H1 (cell line): ENCODE data around the gene PPP3CB. TPM values are rescaled to one million over a fixed set of nuclear protein-coding genes. Genes with fewer than 3 reads are reported as not detected.

Experiments
- CTCF ChIA-PET: fragments of 300-600 bp; sonication (Branson Sonifier 250); formaldehyde crosslinking; loops from one replicate; lab custom pipeline; 2021; ENCODE audit not compliant: partially characterized antibody; lab: Charles Lee
- POLR2A ChIA-PET: fragments of 300-600 bp; sonication (Branson Sonifier 250); formaldehyde crosslinking; loops from one replicate; lab custom pipeline; 2021; ENCODE audit warnings: inconsistent platforms; ENCODE audit not compliant: partially characterized antibody; lab: Charles Lee
- DNase-seq, 2 experiments: peaks; one replicate each; pipeline versions ENCODE4 v3.0.0 to v3.0.0-alpha.2; 2010 to 2022; ENCODE audit warnings: low spot score in 2 of 2, low read depth in 1 of 2, mixed read lengths in 1 of 2
- FAIRE-seq: peaks from 2 replicates; lab custom pipeline; 2011; peaks lifted over from hg19 to GRCh38; lab: Jason Lieb, UNC
- H2AFZ ChIP-seq: 2 replicates; pipeline ENCODE4 v1.8.1; 2012; ENCODE audit warnings: low read length, inconsistent platforms
- H2AK5ac ChIP-seq: 2 replicates; pipeline ENCODE4 v1.6.1; 2013; ENCODE audit warnings: low read depth, low read length
- H2BK120ac ChIP-seq: replicated peaks from 2 replicates; pipeline ENCODE3; 2013; ENCODE audit warnings: low read depth, low read length, inconsistent platforms
- H2BK12ac ChIP-seq: 2 replicates; pipeline ENCODE4 v1.6.1; 2013; ENCODE audit warnings: low read depth, low read length
- H2BK15ac ChIP-seq: 2 replicates; pipeline ENCODE4 v1.6.1; 2013; ENCODE audit warnings: low read length
- H2BK20ac ChIP-seq: 2 replicates; pipeline ENCODE4 v1.6.1; 2013; ENCODE audit warnings: low read length
- H2BK5ac ChIP-seq: 2 replicates; pipeline ENCODE4 v1.6.1; 2013; ENCODE audit warnings: low read depth, low read length
- H3K14ac ChIP-seq: 2 replicates; pipeline ENCODE4 v1.6.1; 2013; ENCODE audit warnings: inconsistent platforms; ENCODE audit not compliant: insufficient read length
- H3K18ac ChIP-seq: 2 replicates; pipeline ENCODE4 v1.6.1; 2013; ENCODE audit warnings: low read length; ENCODE audit errors: extremely low read depth
- H3K23ac ChIP-seq: 2 replicates; pipeline ENCODE4 v1.6.1; 2013; ENCODE audit warnings: inconsistent platforms; ENCODE audit not compliant: insufficient read length
- H3K23me2 ChIP-seq: 2 replicates; pipeline ENCODE4 v1.6.1; 2013; ENCODE audit warnings: low read depth, low read length
- H3K27ac ChIP-seq: 2 replicates; pipeline ENCODE4 v1.6.1; 2011; ENCODE audit warnings: low read depth, low read length, inconsistent platforms
- H3K27me3 ChIP-seq, 4 experiments: replicated peaks in 1 of 4; 1 replicate in 1 of 4; 2 replicates in 3 of 4; pipeline versions ENCODE4 v1.6.1 to v1.8.1; 2011 to 2013; ENCODE audit warnings: low read length in 3 of 4, mild to moderate bottlenecking in 3 of 4, inconsistent platforms in 2 of 4, mixed read lengths in 2 of 4, moderate library complexity in 1 of 4; ENCODE audit not compliant: control insufficient read depth in 3 of 4, insufficient read depth in 3 of 4; ENCODE audit errors: extremely low read depth in 1 of 4
- H3K36me3 ChIP-seq, 4 experiments: 2 replicates each; pipeline versions ENCODE4 v1.6.1 to v1.8.1; 2011 to 2013; ENCODE audit warnings: mild to moderate bottlenecking in 4 of 4, low read length in 3 of 4, moderate library complexity in 2 of 4, control low read depth in 1 of 4, inconsistent platforms in 1 of 4; ENCODE audit not compliant: insufficient read depth in 4 of 4, control insufficient read depth in 2 of 4
- H3K4ac ChIP-seq: replicated peaks from 2 replicates; pipeline ENCODE3; 2013; ENCODE audit warnings: low read length, low read depth, mixed read lengths, inconsistent platforms; ENCODE audit not compliant: insufficient read length
- H3K4me1 ChIP-seq, 4 experiments: replicated peaks in 1 of 4; 1 replicate in 1 of 4; 2 replicates in 3 of 4; pipeline versions ENCODE4 v1.6.1 to v1.8.1; 2011 to 2013; ENCODE audit warnings: low read length in 3 of 4, inconsistent platforms in 2 of 4, mixed read lengths in 1 of 4; ENCODE audit not compliant: insufficient read depth in 4 of 4, control insufficient read depth in 3 of 4
- H3K4me2 ChIP-seq, 2 experiments: 2 replicates each; pipeline versions ENCODE4 v1.6.1 to v1.8.1; 2011 to 2013; ENCODE audit warnings: low read depth in 2 of 2, low read length in 2 of 2, control low read depth in 1 of 2, inconsistent platforms in 1 of 2, mild to moderate bottlenecking in 1 of 2; ENCODE audit not compliant: insufficient read depth in 1 of 2
- H3K4me3 ChIP-seq, 4 experiments: fragments of 200-600, 300-600 bp in 1 of 4; sonication (generic), shearing (Covaris generic), sonication (Bioruptor Twin) in 1 of 4; 2 replicates each; pipeline versions ENCODE4 v1.5.1 to v1.8.1; 2011 to 2016; ENCODE audit warnings: low read length in 4 of 4, low read depth in 3 of 4, control low read depth in 2 of 4, inconsistent platforms in 2 of 4, mild to moderate bottlenecking in 2 of 4, mixed read lengths in 1 of 4, moderate library complexity in 1 of 4; ENCODE audit not compliant: insufficient read depth in 2 of 4; ENCODE audit errors: extremely low read depth in 1 of 4
- H3K56ac ChIP-seq: replicated peaks from 2 replicates; pipeline ENCODE3; 2013; ENCODE audit warnings: low read depth, mild to moderate bottlenecking, mixed read lengths, low read length, inconsistent platforms; ENCODE audit not compliant: insufficient read length
- H3K79me1 ChIP-seq: 2 replicates; pipeline ENCODE4 v1.6.1; 2013; ENCODE audit warnings: low read depth, low read length, control low read depth
- H3K79me2 ChIP-seq, 2 experiments: 2 replicates each; pipeline versions ENCODE4 v1.6.1 to v1.8.1; 2012 to 2013; ENCODE audit warnings: low read length in 2 of 2, mild to moderate bottlenecking in 2 of 2, inconsistent platforms in 1 of 2; ENCODE audit not compliant: insufficient read depth in 2 of 2, control insufficient read depth in 1 of 2
- H3K9ac ChIP-seq, 4 experiments: replicated peaks in 1 of 4; 1 replicate in 1 of 4; 2 replicates in 3 of 4; pipeline versions ENCODE4 v1.6.1 to v1.8.1; 2011 to 2013; ENCODE audit warnings: low read depth in 3 of 4, low read length in 3 of 4, control low read depth in 2 of 4, mild to moderate bottlenecking in 2 of 4, moderate library complexity in 2 of 4, inconsistent platforms in 1 of 4; ENCODE audit errors: extremely low read depth in 1 of 4
- H3K9me3 ChIP-seq, 2 experiments: 2 replicates each; pipeline versions ENCODE4 v1.6.1 to v1.8.1; 2012 to 2013; ENCODE audit warnings: mild to moderate bottlenecking in 2 of 2, moderate library complexity in 2 of 2, control low read depth in 1 of 2, inconsistent platforms in 1 of 2, low read depth in 1 of 2, low read length in 1 of 2, mixed read lengths in 1 of 2; ENCODE audit not compliant: insufficient read depth in 2 of 2
- H4K20me1 ChIP-seq, 2 experiments: replicated peaks in 1 of 2; 2 replicates each; pipeline versions ENCODE3 to v1.8.1; 2011 to 2013; ENCODE audit warnings: inconsistent platforms in 2 of 2, low read length in 2 of 2, mild to moderate bottlenecking in 1 of 2; ENCODE audit not compliant: insufficient read depth in 2 of 2, control insufficient read depth in 1 of 2
- H4K5ac ChIP-seq: 2 replicates; pipeline ENCODE4 v1.6.1; 2013; ENCODE audit warnings: low read length, low read depth, mixed read lengths, inconsistent platforms; ENCODE audit not compliant: insufficient read length
- H4K8ac ChIP-seq: 2 replicates; pipeline ENCODE4 v1.8.0; 2013; ENCODE audit warnings: mild to moderate bottlenecking, moderate library complexity, low read length, inconsistent platforms; ENCODE audit not compliant: insufficient read depth; ENCODE audit errors: extremely low read depth
- H4K91ac ChIP-seq: replicated peaks from 2 replicates; pipeline ENCODE3; 2013; ENCODE audit warnings: low read length, mixed read lengths, inconsistent platforms; ENCODE audit not compliant: insufficient read length
- CREB1 ChIP-seq: IDR thresholded peaks from 2 replicates; pipeline ENCODE4 v1.6.1; 2012; ENCODE audit warnings: inconsistent platforms
- EP300 ChIP-seq, 2 experiments: IDR thresholded peaks; 1 replicate in 1 of 2; 2 replicates in 1 of 2; pipeline ENCODE4 v1.6.1; 2011 to 2012; ENCODE audit warnings: low read depth in 2 of 2, low read length in 2 of 2, mild to moderate bottlenecking in 2 of 2, borderline replicate concordance in 1 of 2, inconsistent platforms in 1 of 2, moderate library complexity in 1 of 2
- GABPA ChIP-seq: IDR thresholded peaks from 2 replicates; pipeline ENCODE4 v1.6.1; 2011; ENCODE audit warnings: mild to moderate bottlenecking, low read length, moderate library complexity, borderline replicate concordance; ENCODE audit not compliant: insufficient read depth
- HDAC2 ChIP-seq, 2 experiments: fragments of 300-600 bp in 1 of 2; sonication (generic) in 1 of 2; IDR thresholded peaks; 2 replicates each; pipeline ENCODE4 v1.6.1; 2011 to 2012; ENCODE audit warnings: low read depth in 2 of 2, low read length in 2 of 2, mild to moderate bottlenecking in 2 of 2, moderate library complexity in 2 of 2, borderline replicate concordance in 1 of 2, inconsistent platforms in 1 of 2
- PHF8 ChIP-seq: fragments of 200-600 bp; sonication (generic); conservative IDR thresholded peaks from 2 replicates; pipeline ENCODE4 v1.7.1; 2012; ENCODE audit warnings: low read depth, mild to moderate bottlenecking, inconsistent platforms, low read length, moderate library complexity
- POLR2AphosphoS5 ChIP-seq: IDR thresholded peaks from 2 replicates; pipeline ENCODE4 v1.6.1; 2011; ENCODE audit warnings: low read depth, low read length
- RNF2 ChIP-seq: fragments of 200-900, 300-1000 bp; sonication (generic); IDR thresholded peaks from 2 replicates; pipeline ENCODE4 v1.7.1; 2016; ENCODE audit warnings: borderline replicate concordance, low read depth, mild to moderate bottlenecking, antibody characterized with exemption, low read length; ENCODE audit not compliant: poor library complexity, severe bottlenecking; ENCODE audit errors: missing control alignments
- SIRT6 ChIP-seq: IDR thresholded peaks from one replicate; pipeline ENCODE4 v1.7.1; 2012; ENCODE audit warnings: low read length, inconsistent platforms
- SIX5 ChIP-seq: IDR thresholded peaks from 2 replicates; pipeline ENCODE4 v1.6.1; 2011; ENCODE audit warnings: mild to moderate bottlenecking, low read depth, low read length
- TBP ChIP-seq: IDR thresholded peaks from 2 replicates; pipeline ENCODE4 v1.6.1; 2011; ENCODE audit warnings: low read depth, low read length, improper control_type of control experiment
- TEAD4 ChIP-seq: IDR thresholded peaks from 2 replicates; pipeline ENCODE4 v1.6.1; 2012; ENCODE audit warnings: low read depth, low read length, inconsistent platforms, mixed read lengths
- WGBS, 2 experiments: shearing (Covaris generic) in 1 of 2; methylation state at CpG; one replicate each; pipeline versions ENCODE4 v1.1.6 to v1.1.7; 2013 to 2015; ENCODE audit warnings: low lambda C conversion rate in 2 of 2, mixed read lengths in 2 of 2, inconsistent platforms in 1 of 2, low coverage in 1 of 2, missing lambda C conversion rate in 1 of 2; ENCODE audit not compliant: insufficient replicate concordance in 2 of 2, insufficient coverage in 1 of 2, insufficient read length in 1 of 2; ENCODE audit errors: extremely low coverage in 1 of 2, missing lambda C conversion rate in 1 of 2; 5-methylcytosine and 5-hydroxymethylcytosine counted together
- polyA plus RNA-seq, 7 experiments: library from polyadenylated mRNA; depleted of rRNA in 3 of 7; stranded (reverse) in 5 of 7; unstranded in 2 of 7; fragments of >200 nt in 5 of 7; fragments of 200-250 nt in 2 of 7; gene quantifications; 1 replicate in 5 of 7; 2 replicates in 1 of 7; 4 replicates in 1 of 7; pipeline versions ENCODE4 v1.2.1 to v1.2.3, GENCODE V29; 2011 to 2013; ENCODE audit warnings: missing spikeins in 2 of 7, mixed read lengths in 2 of 7
- total RNA-seq: library from RNA; stranded (reverse); fragmentation: NEBNext Ultra II Directional; extraction: Animal tissue kit (Norgen Biotek cat#: 25700); gene quantifications from 2 replicates; pipeline ENCODE4 v1.2.1, GENCODE V29; 2021
- TF ChIP-seq, protein P1 (sequence below): IDR thresholded peaks from 2 replicates; pipeline ENCODE4 v1.6.1; 2012; ENCODE audit warnings: inconsistent platforms
- TF ChIP-seq, protein P2 (sequence below): IDR thresholded peaks from 2 replicates; pipeline ENCODE4 v1.6.1; 2011; ENCODE audit warnings: low read length, improper control_type of control experiment

Gene PPP3CB
- total and polyA plus RNA-seq, 2 of the 8 experiments (the other 6 are each of a cell fraction or from before 2014, with no cell fraction given), result 10.5 to 36.3 TPM

DNA sequence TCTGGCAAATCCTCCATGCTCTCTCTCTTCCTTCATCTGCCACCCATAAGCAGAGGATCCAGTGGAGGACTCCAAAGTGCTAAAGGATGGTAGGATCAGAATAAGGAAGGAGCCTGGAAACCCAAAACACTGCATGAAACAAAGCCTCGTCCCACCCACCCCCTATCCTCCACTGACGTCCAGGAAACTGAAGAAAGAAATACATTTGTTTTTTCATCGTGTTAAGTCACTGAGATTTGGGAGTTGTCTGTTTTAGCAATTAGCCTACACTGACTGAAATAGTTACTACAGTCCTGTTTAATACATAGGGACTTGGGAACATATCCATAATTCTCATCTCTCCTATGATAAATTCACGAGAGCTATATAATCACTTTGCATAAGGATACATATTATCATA lies 96.8 kb downstream of the PPP3CB start:
- H2BK20ac ChIP-seq, result no peak overlapping the region
- 89% methylated on average over 4 of the region's 4 CpGs; no CpG with 5 or more reads in 1 of the 2 experiments for WGBS, 2 experiments
- H2BK15ac ChIP-seq, result no peak overlapping the region
- H3K79me2 ChIP-seq, result peaks cover 0 to 14% of the 10 kb centered on the region in 2 experiments; a peak in 1 of 4 replicates
- H3K56ac ChIP-seq, result no peak overlapping the region
- H3K27ac ChIP-seq, result no peak overlapping the region
- H3K36me3 ChIP-seq, result peaks cover 7 to 27% (median 18%) of the 10 kb centered on the region in 4 experiments
- DNase-seq, result no peak
- H3K27me3 ChIP-seq, result no peaks in the 10 kb centered on the region
- POLR2A ChIA-PET, result interaction anchor here (1.4 kb wide), 1 partner anchor 146 kb away, joined by 5 read pairs; no protein-coding TSS in a partner anchor
- H2AK5ac ChIP-seq, result no peak overlapping the region
- H3K79me1 ChIP-seq, result no peaks in the 10 kb centered on the region
- H3K14ac ChIP-seq, result no peak overlapping the region
- no peak for FAIRE-seq
- H3K9me3 ChIP-seq, result no peaks in the 10 kb centered on the region
- no peak overlapping the region for H2AFZ ChIP-seq
- H4K5ac ChIP-seq, result no peak overlapping the region
- no peak overlapping the region for H3K4ac ChIP-seq
- H3K23me2 ChIP-seq, result no peaks in the 10 kb centered on the region
- H2BK12ac ChIP-seq, result no peak overlapping the region
- no peaks in the 10 kb centered on the region for H3K4me1 ChIP-seq
- no peak overlapping the region for H2BK120ac ChIP-seq
- H3K23ac ChIP-seq, result no peak overlapping the region
- H3K4me3 ChIP-seq, result no peak overlapping the region
- CTCF ChIA-PET, result no interaction called here
- no peak overlapping the region for H3K18ac ChIP-seq
- H4K8ac ChIP-seq, result no peak overlapping the region
- no peak overlapping the region for H4K91ac ChIP-seq
- H2BK5ac ChIP-seq, result no peak overlapping the region
- H4K20me1 ChIP-seq, result no peaks in the 10 kb centered on the region
- H3K4me2 ChIP-seq, result no peak overlapping the region
- H3K9ac ChIP-seq, result no peak overlapping the region
- TF ChIP-seq, protein P1, sequence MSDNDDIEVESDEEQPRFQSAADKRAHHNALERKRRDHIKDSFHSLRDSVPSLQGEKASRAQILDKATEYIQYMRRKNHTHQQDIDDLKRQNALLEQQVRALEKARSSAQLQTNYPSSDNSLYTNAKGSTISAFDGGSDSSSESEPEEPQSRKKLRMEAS, result no peak
- no peak for TF ChIP-seq SIX5
- no peak for TF ChIP-seq RNF2
- no peak for TF ChIP-seq POLR2AphosphoS5
- no peak for TF ChIP-seq CREB1
- TF ChIP-seq, protein P2, sequence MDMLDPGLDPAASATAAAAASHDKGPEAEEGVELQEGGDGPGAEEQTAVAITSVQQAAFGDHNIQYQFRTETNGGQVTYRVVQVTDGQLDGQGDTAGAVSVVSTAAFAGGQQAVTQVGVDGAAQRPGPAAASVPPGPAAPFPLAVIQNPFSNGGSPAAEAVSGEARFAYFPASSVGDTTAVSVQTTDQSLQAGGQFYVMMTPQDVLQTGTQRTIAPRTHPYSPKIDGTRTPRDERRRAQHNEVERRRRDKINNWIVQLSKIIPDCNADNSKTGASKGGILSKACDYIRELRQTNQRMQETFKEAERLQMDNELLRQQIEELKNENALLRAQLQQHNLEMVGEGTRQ, result no peak
- TF ChIP-seq HDAC2 (IDR thresholded peaks at IDR 0.05; ENCODE audit: borderline replicate concordance in 1 of 2, low read depth in 2 of 2, low read length in 2 of 2), result no peak
- no peak for TF ChIP-seq TBP
- no peak for TF ChIP-seq PHF8
- TF ChIP-seq SIRT6, result no peak
- no peak for TF ChIP-seq EP300 (IDR thresholded peaks at IDR 0.05; ENCODE audit: borderline replicate concordance in 1 of 2, low read depth in 2 of 2, low read length in 2 of 2)
- TF ChIP-seq TEAD4, result no peak
- TF ChIP-seq GABPA, result no peak
